ENCODE measurements around the gene UXT.

UXT gene

DNA sequence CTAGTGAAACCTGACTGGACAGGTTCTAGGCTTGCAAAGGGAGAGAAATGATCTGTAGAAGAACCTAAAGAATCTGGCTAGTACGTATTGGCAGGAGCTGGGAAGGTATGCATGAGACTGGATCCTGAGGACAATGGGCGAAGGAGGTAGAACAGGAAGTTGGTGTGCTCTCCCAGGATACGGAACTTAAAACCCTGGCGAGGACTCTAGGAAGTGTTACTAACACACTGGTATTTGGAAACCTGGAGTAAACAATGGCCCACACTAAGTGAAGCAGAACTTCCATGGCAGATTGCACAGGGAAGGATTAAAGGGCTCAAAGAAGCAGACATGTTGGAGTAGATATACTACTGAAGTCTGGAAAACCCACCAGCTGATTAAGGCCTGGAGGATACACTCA, 48.5 kb downstream of the UXT start:
- Histone ChIP-seq H3K79me2 (ENCODE audit: insufficient read depth, low read length) (no peaks in the 10 kb centered on the region), H3K27me3 (ENCODE audit: insufficient read depth, low read length, poor library complexity) (no peaks in the 10 kb centered on the region), H3K9me3 (ENCODE audit: insufficient read depth, low read length, severe bottlenecking) (no peaks in the 10 kb centered on the region), H2AFZ (ENCODE audit: low read depth, low read length) (no peak overlapping the region), H3K36me3 (ENCODE audit: insufficient read depth, low read length) (no peaks in the 10 kb centered on the region), H3K4me3 (ENCODE audit: low read depth in 1 of 2, low read length in 2 of 2) (no peak overlapping the region), H3K4me1 (ENCODE audit: insufficient read depth, low read length) (no peaks in the 10 kb centered on the region), H3K9ac (ENCODE audit: low read depth, low read length) (no peak overlapping the region), H4K20me1 (ENCODE audit: insufficient read depth, low read length) (no peaks in the 10 kb centered on the region), H3K27ac (ENCODE audit: low read length) (no peak overlapping the region), H3K4me2 (ENCODE audit: insufficient read depth, low read length) (no peak overlapping the region)
- ATAC-seq (ENCODE audit: insufficient read depth, low read depth), result no peak
- TF ChIP-seq, protein P1, sequence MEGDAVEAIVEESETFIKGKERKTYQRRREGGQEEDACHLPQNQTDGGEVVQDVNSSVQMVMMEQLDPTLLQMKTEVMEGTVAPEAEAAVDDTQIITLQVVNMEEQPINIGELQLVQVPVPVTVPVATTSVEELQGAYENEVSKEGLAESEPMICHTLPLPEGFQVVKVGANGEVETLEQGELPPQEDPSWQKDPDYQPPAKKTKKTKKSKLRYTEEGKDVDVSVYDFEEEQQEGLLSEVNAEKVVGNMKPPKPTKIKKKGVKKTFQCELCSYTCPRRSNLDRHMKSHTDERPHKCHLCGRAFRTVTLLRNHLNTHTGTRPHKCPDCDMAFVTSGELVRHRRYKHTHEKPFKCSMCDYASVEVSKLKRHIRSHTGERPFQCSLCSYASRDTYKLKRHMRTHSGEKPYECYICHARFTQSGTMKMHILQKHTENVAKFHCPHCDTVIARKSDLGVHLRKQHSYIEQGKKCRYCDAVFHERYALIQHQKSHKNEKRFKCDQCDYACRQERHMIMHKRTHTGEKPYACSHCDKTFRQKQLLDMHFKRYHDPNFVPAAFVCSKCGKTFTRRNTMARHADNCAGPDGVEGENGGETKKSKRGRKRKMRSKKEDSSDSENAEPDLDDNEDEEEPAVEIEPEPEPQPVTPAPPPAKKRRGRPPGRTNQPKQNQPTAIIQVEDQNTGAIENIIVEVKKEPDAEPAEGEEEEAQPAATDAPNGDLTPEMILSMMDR (IDR thresholded peaks at IDR 0.05; ENCODE audit: borderline replicate concordance, extremely low read depth, low read length, poor library complexity, severe bottlenecking), result no peak
- no peak for TF ChIP-seq EZH2 (IDR thresholded peaks at IDR 0.05; ENCODE audit: borderline replicate concordance, low read depth, low read length, severe bottlenecking)
- DNase-seq, result no peak

DNA sequence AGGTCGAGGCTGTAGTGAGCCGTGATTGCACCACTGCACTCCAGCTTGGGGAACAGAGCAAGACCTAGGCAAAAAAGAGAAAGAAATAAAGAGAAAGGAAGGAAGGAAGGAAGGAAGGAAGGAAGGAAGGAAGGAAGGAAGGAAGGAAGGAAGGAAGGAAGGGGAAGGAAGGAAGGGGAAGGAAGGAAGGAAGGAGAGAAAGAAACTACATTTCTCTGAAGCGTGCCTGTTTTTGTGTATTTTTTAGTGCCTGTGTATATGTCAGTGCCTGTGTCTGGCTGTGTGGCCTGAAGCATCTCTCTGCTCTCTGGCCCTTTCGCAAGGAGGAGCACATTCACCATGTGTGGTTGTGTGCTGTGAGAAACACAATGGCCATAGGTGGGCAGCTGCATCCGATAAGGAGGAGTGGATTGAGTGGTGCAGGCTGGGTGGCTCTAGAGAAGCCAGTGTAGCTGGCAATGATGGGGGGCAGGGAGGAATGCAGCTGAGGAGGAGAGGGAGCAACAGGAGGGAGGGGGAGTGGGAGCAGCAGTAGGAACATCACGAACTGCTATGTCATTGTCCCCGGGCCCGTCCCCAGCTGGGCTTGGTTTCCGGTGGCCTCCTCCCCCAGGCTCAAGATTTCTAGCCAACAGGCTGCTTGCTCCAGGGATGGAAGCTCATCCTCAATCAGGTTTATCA, 50.7 kb downstream of the UXT start:
- no peak for DNase-seq
- no peaks in the 10 kb centered on the region for H3K4me1 ChIP-seq (ENCODE audit: insufficient read depth, low read length)
- no peak overlapping the region for H3K4me2 ChIP-seq (ENCODE audit: insufficient read depth, low read length)
- no peak overlapping the region for H3K27ac ChIP-seq (ENCODE audit: low read length)
- no peaks in the 10 kb centered on the region for H3K36me3 ChIP-seq (ENCODE audit: insufficient read depth, low read length)
- no peak for ATAC-seq (ENCODE audit: insufficient read depth, low read depth)
- no peak overlapping the region for H3K9ac ChIP-seq (ENCODE audit: low read depth, low read length)
- TF ChIP-seq EZH2 (IDR thresholded peaks at IDR 0.05; ENCODE audit: borderline replicate concordance, low read depth, low read length, severe bottlenecking), result no peak
- TF ChIP-seq, protein P1 (IDR thresholded peaks at IDR 0.05; ENCODE audit: borderline replicate concordance, extremely low read depth, low read length, poor library complexity, severe bottlenecking), result no peak
- H3K9me3 ChIP-seq (ENCODE audit: insufficient read depth, low read length, severe bottlenecking), result no peaks in the 10 kb centered on the region
- no peak overlapping the region for H3K4me3 ChIP-seq (ENCODE audit: low read depth in 1 of 2, low read length in 2 of 2)
- no peaks in the 10 kb centered on the region for H4K20me1 ChIP-seq (ENCODE audit: insufficient read depth, low read length)
- no peak overlapping the region for H2AFZ ChIP-seq (ENCODE audit: low read depth, low read length)
- no peaks in the 10 kb centered on the region for H3K79me2 ChIP-seq (ENCODE audit: insufficient read depth, low read length)
- no peaks in the 10 kb centered on the region for H3K27me3 ChIP-seq (ENCODE audit: insufficient read depth, low read length, poor library complexity)

DNA sequence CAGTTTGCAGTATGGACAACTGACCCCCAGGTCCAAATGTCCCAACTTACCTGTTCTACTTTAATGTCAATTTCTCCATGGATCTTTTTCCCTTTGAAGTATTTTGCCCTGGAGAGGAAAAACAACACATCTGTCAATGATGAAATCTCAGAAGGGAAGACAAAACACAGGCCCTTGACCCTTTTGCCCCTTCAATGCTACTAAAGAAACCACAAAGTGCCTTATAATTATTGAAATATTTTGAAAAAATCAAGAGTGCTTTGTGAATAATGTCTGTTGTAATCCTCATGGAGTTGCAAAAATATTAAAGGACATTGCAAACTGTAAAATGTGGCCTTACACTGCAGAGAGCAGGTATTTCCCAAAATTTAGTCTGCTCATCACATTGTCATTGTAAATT, 51.9 kb downstream of the UXT start:
- no peak overlapping the region for H3K4me2 ChIP-seq (ENCODE audit: insufficient read depth, low read length)
- TF ChIP-seq, protein P1 (IDR thresholded peaks at IDR 0.05; ENCODE audit: borderline replicate concordance, extremely low read depth, low read length, poor library complexity, severe bottlenecking), result no peak
- no peak for TF ChIP-seq EZH2 (IDR thresholded peaks at IDR 0.05; ENCODE audit: borderline replicate concordance, low read depth, low read length, severe bottlenecking)
- H3K9ac ChIP-seq (ENCODE audit: low read depth, low read length), result no peak overlapping the region
- H4K20me1 ChIP-seq (ENCODE audit: insufficient read depth, low read length), result no peaks in the 10 kb centered on the region
- ATAC-seq (ENCODE audit: insufficient read depth, low read depth) (no peak), DNase-seq (no peak)
- no peaks in the 10 kb centered on the region for H3K27me3 ChIP-seq (ENCODE audit: insufficient read depth, low read length, poor library complexity)
- H2AFZ ChIP-seq (ENCODE audit: low read depth, low read length), result no peak overlapping the region
- no peaks in the 10 kb centered on the region for H3K36me3 ChIP-seq (ENCODE audit: insufficient read depth, low read length)
- no peaks in the 10 kb centered on the region for H3K9me3 ChIP-seq (ENCODE audit: insufficient read depth, low read length, severe bottlenecking)
- no peaks in the 10 kb centered on the region for H3K79me2 ChIP-seq (ENCODE audit: insufficient read depth, low read length)
- no peak overlapping the region for H3K27ac ChIP-seq (ENCODE audit: low read length)
- no peaks in the 10 kb centered on the region for H3K4me1 ChIP-seq (ENCODE audit: insufficient read depth, low read length)
- H3K4me3 ChIP-seq (ENCODE audit: low read depth in 1 of 2, low read length in 2 of 2), result no peak overlapping the region
